ENCODE measurements around the gene UBE3D.
"Not testable (repeated sequence)": the region's sequence is repeated elsewhere in the genome, so short reads cannot be mapped to it uniquely, and the experiment has no call there.

Gene UBE3D

GRCh38 chr6:82906951-82907350, 158.7 kb downstream of the UBE3D start:
- no peak for DNase-seq

GRCh38 chr6:82906489-82906888, 159.2 kb downstream of the UBE3D start:
- DNase-seq, result no peak

DNA sequence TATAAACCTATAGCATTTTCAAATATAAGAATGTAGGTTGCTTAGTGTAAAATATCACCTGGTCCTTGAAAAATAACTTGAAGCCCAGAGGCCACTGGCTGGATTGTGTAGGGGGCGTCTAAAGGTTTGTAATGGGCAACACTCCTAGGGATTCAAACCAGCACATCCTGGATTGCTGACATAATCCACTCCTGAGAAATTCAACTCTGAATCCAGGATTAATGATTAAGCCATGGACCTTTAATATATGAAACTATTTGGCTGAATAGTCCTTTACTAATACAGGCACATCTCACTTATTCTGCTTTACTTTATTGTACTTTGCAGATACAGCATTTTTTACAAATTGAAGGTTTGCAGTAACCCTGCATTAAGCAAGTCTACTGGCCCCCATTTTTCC, 160.8 kb downstream of the UBE3D start:
- no peak for DNase-seq

DNA sequence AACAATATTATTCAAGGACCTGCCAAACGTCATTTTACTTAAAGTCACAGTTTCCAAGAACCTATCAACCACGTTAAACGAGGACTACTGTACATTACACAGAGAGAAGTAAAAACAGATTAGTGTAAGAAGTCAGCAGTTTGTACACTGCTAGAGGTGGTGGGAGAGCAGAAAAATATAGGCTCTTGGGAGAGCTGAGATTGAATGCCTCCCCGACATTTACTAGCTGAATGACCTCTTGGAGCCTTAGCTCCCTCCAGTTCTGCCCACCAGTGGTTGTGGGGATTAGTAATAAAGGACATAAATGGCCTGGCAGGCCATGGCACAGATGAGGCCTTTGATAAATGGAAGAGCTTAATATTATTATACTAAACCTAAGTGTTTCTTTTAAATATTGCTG, 161.4 kb downstream of the UBE3D start:
- no peak for DNase-seq

- no peak for DNase-seq
These were observed 163.4 kb downstream of the UBE3D start for GRCh38 chr6:82902290-82902689.

DNA sequence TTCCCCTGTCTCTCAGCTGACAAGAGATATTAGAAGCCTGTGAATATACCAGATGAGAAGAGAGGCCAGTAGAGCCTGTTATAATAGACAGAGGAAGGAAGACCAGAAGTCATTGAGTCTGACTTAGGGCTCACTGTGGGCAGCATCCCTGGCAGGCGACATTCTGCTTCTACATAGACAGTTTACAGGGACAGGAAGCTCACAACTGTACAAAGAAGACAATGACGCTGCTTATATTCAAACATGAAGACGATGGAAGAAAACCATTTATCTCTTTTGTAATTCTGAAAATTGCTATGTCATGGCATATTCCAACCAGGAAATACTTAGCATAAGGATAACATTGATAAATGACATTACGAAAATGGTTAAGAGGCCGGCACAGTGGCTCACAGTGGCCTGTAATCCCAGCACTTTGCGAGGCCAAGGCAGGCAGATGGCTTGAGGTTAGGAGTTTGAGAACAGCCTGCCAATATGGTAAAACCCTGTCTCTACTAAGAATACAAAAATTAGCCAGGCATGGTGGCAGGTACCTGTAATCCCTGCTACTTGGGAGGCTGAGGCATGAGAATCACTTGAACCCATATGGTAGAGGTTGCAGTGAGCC, 170.9 kb downstream of the UBE3D start:
- no peak for DNase-seq

GRCh38 chr6:82893889-82894652, 171.6 kb downstream of the UBE3D start:
- no peak for DNase-seq

- not testable (repeated sequence) for DNase-seq
These were observed 174.1 kb downstream of the UBE3D start for GRCh38 chr6:82891503-82891902.

GRCh38 chr6:82891076-82891475, 174.6 kb downstream of the UBE3D start:
- no peak for DNase-seq

- DNase-seq, result no peak
These were observed 175.4 kb downstream of the UBE3D start for GRCh38 chr6:82890240-82890639.

DNA sequence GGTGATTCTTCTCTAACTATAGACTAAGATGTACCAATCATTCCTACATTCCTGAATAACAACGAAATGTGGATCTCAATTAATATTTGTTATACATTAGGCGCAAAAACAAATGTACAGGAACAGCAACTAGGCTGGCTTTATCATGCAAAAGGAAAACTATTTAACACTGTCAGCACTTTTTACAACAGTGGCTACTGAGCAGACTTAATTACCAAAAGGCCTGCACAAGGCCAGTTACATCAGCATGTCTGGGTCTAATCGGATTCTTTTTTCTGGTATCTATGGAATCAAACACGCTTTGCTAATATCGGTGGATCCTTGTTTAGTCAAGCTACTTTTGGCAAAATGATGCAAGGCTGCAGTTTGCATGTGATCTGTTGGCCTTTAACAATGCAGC, 176.5 kb downstream of the UBE3D start:
- DNase-seq, result no peak

DNA sequence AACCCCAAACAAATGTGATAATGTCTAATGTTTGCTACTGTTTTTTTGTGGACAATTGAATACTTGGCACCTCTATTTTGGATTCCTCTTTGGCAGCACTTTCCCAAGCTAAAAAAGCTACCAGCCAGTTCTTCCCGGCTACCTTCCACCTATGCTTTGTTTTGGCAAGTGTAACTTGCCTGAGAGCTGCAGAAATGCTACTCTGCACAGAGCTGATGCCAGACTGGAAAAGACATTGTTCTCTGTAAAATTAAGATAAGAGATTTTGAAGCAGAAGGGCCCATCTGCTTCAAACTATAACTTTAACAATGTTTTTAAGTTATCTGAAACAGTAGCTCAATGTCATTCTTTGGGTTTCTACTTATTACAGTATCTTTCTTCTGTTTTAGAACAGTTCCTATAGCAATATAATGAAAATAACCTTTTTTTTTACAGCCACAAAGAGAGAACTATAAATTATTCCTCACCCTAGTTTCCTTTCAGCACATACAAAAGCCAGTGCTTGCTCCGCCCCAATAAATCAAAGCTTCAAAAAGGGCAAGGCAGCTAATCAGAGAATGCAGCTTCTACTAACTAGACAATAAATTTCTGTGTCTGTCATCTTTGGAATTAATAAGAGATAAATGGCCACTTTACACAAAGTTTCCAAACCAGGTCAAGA, 183.1 kb downstream of the UBE3D start:
- DNase-seq, result no peak

DNA sequence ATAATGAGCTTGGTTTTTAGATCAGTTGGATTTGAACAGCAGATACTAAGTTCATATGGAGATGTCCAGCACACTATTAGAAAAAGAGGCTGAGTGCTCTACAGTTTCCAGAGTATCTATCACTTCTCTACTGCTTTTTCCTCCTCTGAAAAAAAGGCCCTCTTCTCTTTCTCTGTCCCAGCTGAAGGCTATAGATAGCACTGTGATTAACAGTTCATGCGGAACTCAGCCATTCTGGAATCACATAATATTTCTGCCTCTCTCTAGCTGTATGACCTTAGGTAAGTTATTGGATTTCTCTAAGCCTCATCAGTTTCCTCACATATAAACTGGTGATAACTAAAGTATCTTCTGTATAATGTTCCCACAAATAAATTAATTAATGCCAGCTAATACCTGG, 184.1 kb downstream of the UBE3D start:
- no peak for DNase-seq

DNA sequence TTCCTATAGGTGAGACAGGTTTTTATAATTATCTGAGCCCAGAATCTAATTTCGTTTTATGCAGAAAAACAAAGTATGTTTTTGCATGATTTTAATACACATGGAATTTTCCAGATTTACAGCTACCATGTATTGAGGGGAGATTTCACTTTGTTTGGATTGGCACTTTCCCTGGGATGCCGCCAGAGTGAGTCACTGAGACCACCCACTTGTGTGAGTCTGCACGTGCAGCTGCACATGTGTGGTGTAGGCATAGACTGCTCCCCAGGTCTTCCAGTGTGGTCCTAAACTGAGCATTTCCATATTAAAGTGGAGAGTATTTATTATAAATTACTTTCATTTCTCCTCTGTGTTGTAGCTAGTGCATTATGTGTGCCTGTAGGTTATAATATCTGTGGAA, 186.8 kb downstream of the UBE3D start:
- DNase-seq, result no peak

- DNase-seq, result no peak
These were observed 188.1 kb downstream of the UBE3D start for GRCh38 chr6:82877213-82878195.

GRCh38 chr6:82875573-82876185, 190.0 kb downstream of the UBE3D start:
- DNase-seq, result no peak

DNA sequence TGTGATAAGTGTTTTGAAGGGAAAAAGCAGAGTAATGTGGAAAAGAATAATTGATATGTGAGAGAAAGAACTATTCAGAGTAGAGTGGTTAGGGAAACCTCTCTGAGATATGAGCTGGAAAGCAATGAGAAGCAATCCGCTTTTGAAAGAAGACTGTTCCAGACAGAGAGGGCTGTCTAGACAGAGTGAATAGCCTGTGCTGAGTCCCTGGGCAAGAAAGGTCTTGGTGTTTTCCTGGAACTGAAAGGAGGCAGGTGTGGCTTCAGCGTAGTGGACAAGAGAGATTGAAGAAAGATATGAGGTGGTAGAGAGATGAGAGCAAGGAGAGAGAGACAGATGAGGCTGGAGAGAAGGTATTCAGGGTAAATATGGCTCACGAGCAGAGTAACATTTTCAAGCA, 190.8 kb downstream of the UBE3D start:
- DNase-seq, result no peak

GRCh38 chr6:82872185-82872584, 193.5 kb downstream of the UBE3D start:
- DNase-seq, result no peak

GRCh38 chr6:82870582-82871172, 195.0 kb downstream of the UBE3D start:
- DNase-seq, result no peak

DNA sequence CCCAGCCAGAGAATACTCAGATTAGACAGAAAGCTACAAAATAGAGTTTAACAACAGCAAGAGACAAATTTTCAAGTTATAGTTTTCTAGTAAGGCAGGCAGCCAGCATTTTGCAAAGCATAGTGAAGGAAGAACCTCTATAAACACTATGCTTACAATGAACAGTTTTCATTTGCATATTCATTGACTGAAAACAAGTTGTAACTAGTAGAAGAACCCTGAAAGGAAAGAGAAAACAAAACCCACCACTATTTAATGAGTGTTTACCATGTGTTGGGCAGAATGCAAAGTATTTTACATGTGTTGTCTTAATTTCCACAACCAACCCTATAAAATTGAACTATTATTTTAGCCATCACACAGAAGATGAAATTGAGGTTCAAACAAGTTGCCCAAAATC, 196.1 kb downstream of the UBE3D start:
- no peak for DNase-seq

GRCh38 chr6:82867946-82868345, 197.7 kb downstream of the UBE3D start:
- DNase-seq, result no peak

GRCh38 chr6:82866446-82866845, 199.2 kb downstream of the UBE3D start:
- DNase-seq, result no peak

Data from activated CD4-positive, alpha-beta T cell treated with anti-CD3 and anti-CD28 coated beads, Interleukin-10, Interleukin-2, amounts not matched to agents 100 ng/mL and 50 ng/mL, durations not matched to agents 16 hours and 8 hours (primary cell).